K562 (cell line): ENCODE results near the gene IPCEF1. TPM values are rescaled to one million over a fixed set of nuclear protein-coding genes. Genes with fewer than 3 reads are reported as not detected.

ENCODE experiments used
- ATAC-seq: fragments of 200-7000 bp; cut with Tn5 transposase; 3 replicates; pipeline ENCODE4 v1.9.1; 2020; ENCODE audit warnings: moderate library complexity
- BruUV-seq: library from RNA; stranded (reverse); fragments of 400-500 nt; replicated peaks from 2 replicates; lab custom pipeline; 2021; lab: Mats Ljungman, UMichigan
- CTCF ChIA-PET: fragments of 300-600 bp; formaldehyde crosslinking; extraction: SDS; loops from one replicate; lab custom pipeline; 2021; ENCODE audit warnings: low intra/inter-chr PET ratio; lab: Yijun Ruan, JAX
- POLR2A ChIA-PET: fragments of 300-600, 350-650 bp; sonication (Branson Sonifier 250); formaldehyde crosslinking; extraction: SDS; loops from one replicate; lab custom pipeline; 2021; ENCODE audit warnings: antibody characterized with exemption, inconsistent platforms; lab: Yijun Ruan, JAX
- DNase-seq, 4 experiments: peaks; one replicate each; pipeline versions ENCODE4 v3.0.0 to v3.0.0-alpha.2; 2011 to 2018; ENCODE audit warnings: low spot score in 3 of 4, mixed read lengths in 3 of 4; ENCODE audit errors: extremely low read depth in 1 of 4
- FAIRE-seq: peaks from 2 replicates; lab custom pipeline; 2011; peaks lifted over from hg19 to GRCh38; lab: Jason Lieb, UNC
- H2AFZ ChIP-seq: 2 replicates; pipeline ENCODE4 v1.6.0; 2011; ENCODE audit warnings: low read depth, low read length, control low read depth, inconsistent platforms
- H3K27ac ChIP-seq: fragments of 200-600 bp; 3 replicates; pipeline ENCODE4 v1.8.0; 2011; ENCODE audit warnings: low read depth, mild to moderate bottlenecking, control low read depth, inconsistent platforms, low read length, moderate library complexity, mixed read lengths; ENCODE audit errors: extremely low read depth
- H3K27me3 ChIP-seq, 2 experiments: fragments of 300-600 bp in 1 of 2; 2 replicates in 1 of 2; 3 replicates in 1 of 2; pipeline versions ENCODE4 v1.6.0 to v1.8.0; 2011; ENCODE audit warnings: inconsistent platforms in 2 of 2, low read length in 2 of 2, mild to moderate bottlenecking in 1 of 2, mixed read lengths in 1 of 2, moderate library complexity in 1 of 2; ENCODE audit not compliant: control insufficient read depth in 2 of 2, insufficient read depth in 2 of 2
- H3K36me3 ChIP-seq: fragments of 300-600 bp; 3 replicates; pipeline ENCODE4 v1.8.0; 2011; ENCODE audit warnings: mild to moderate bottlenecking, low read length, inconsistent platforms; ENCODE audit not compliant: control insufficient read depth, insufficient read depth
- H3K4me1 ChIP-seq, 2 experiments: fragments of 200-600 bp in 1 of 2; replicated peaks in 1 of 2; 2 replicates in 1 of 2; 3 replicates in 1 of 2; pipeline versions ENCODE4 v1.5.1 to v1.8.0; 2011; ENCODE audit warnings: inconsistent platforms in 2 of 2, low read length in 2 of 2, mild to moderate bottlenecking in 1 of 2, mixed read lengths in 1 of 2, moderate library complexity in 1 of 2; ENCODE audit not compliant: control insufficient read depth in 2 of 2, insufficient read depth in 2 of 2
- H3K4me2 ChIP-seq: 2 replicates; pipeline ENCODE4 v1.6.1; 2011; ENCODE audit warnings: low read length, control low read depth, inconsistent platforms, mixed read lengths; ENCODE audit not compliant: insufficient read depth
- H3K4me3 ChIP-seq: fragments of 200-600 bp; sonication (generic), shearing (Covaris generic); 2 replicates; pipeline ENCODE4 v1.5.1; 2016; ENCODE audit warnings: control low read depth, inconsistent platforms
- H3K79me2 ChIP-seq: fragments of 200-600 bp; 3 replicates; pipeline ENCODE4 v1.8.0; 2011; ENCODE audit warnings: low read length, inconsistent platforms; ENCODE audit not compliant: control insufficient read depth, insufficient read depth
- H3K9ac ChIP-seq, 2 experiments: 2 replicates each; pipeline versions ENCODE4 v1.6.0 to v1.6.1; 2011; ENCODE audit warnings: low read depth in 2 of 2, low read length in 2 of 2, control low read depth in 1 of 2, inconsistent platforms in 1 of 2, mild to moderate bottlenecking in 1 of 2, mixed read lengths in 1 of 2; ENCODE audit not compliant: insufficient read depth in 1 of 2
- H3K9me1 ChIP-seq: one replicate; pipeline ENCODE4 v1.6.0; 2011; ENCODE audit warnings: inconsistent platforms, mild to moderate bottlenecking, low read length, moderate library complexity; ENCODE audit not compliant: control insufficient read depth, insufficient read depth
- H3K9me3 ChIP-seq: replicated peaks from 2 replicates; pipeline ENCODE4 v1.5.1; 2011; ENCODE audit warnings: low read depth, low read length, inconsistent platforms; ENCODE audit not compliant: control insufficient read depth, insufficient read depth
- H4K20me1 ChIP-seq: replicated peaks from 2 replicates; pipeline ENCODE4 v1.6.1; 2011; ENCODE audit warnings: low read length, inconsistent platforms, mixed read lengths; ENCODE audit not compliant: control insufficient read depth, insufficient read depth
- ASH1L ChIP-seq: fragments of 450-650 bp; IDR thresholded peaks from 2 replicates; pipeline ENCODE4 v1.6.1; 2018; ENCODE audit warnings: borderline replicate concordance, mild to moderate bottlenecking, low read depth; ENCODE audit not compliant: partially characterized antibody
- CEBPG ChIP-seq, 3 experiments: fragments of 200-800 bp in 1 of 3; sonication (Bioruptor generic) in 1 of 3; sonication (generic) in 1 of 3; formaldehyde crosslinking in 1 of 3; IDR thresholded peaks in 2 of 3; conservative IDR thresholded peaks in 1 of 3; 2 replicates each; pipeline versions ENCODE4 v1.6.1 to v1.8.0; 2016 to 2022; ENCODE audit warnings: missing compliant biosample characterization in 2 of 3, missing genetic modification characterization in 2 of 3, mild to moderate bottlenecking in 1 of 3, missing genetic modification reagents in 1 of 3
- CREB5 ChIP-seq: fragments of 250-450 bp; sonication (Bioruptor Pico); IDR thresholded peaks from 2 replicates; pipeline ENCODE4 v1.5.0; 2020; ENCODE audit warnings: mild to moderate bottlenecking
- E2F5 ChIP-seq: sonication (generic); formaldehyde crosslinking; IDR thresholded peaks from 2 replicates; pipeline ENCODE4 v1.8.0; 2022; ENCODE audit warnings: mild to moderate bottlenecking, missing genetic modification reagents
- EHMT2 ChIP-seq: fragments of 450-650 bp; IDR thresholded peaks from 2 replicates; pipeline ENCODE4 v1.6.1; 2018; ENCODE audit warnings: antibody characterized with exemption
- HIVEP1 ChIP-seq: fragments of 250-450 bp; sonication (Bioruptor Pico); IDR thresholded peaks from 2 replicates; pipeline ENCODE4 v1.4.0; 2020; ENCODE audit warnings: mild to moderate bottlenecking
- HLTF ChIP-seq: fragments of 450-650 bp; IDR thresholded peaks from 2 replicates; pipeline ENCODE4 v1.6.1; 2016
- HNRNPLL ChIP-seq: fragments of 200-400 bp; formaldehyde crosslinking; IDR thresholded peaks from 2 replicates; pipeline ENCODE4 v1.6.1; 2017; ENCODE audit warnings: low read length, low read depth, mild to moderate bottlenecking; ENCODE audit not compliant: poor library complexity, severe bottlenecking
- HOMEZ ChIP-seq: fragments of 250-450 bp; sonication (Bioruptor Pico); IDR thresholded peaks from 2 replicates; pipeline ENCODE4 v1.4.0; 2020; ENCODE audit warnings: mild to moderate bottlenecking, moderate library complexity
- MCM2 ChIP-seq: fragments of 450-650 bp; IDR thresholded peaks from 2 replicates; pipeline ENCODE4 v1.6.1; 2017; ENCODE audit warnings: low read depth, mild to moderate bottlenecking
- MCM3 ChIP-seq: fragments of 450-650 bp; IDR thresholded peaks from 2 replicates; pipeline ENCODE4 v1.6.1; 2016
- MEF2D ChIP-seq: conservative IDR thresholded peaks from 2 replicates; pipeline ENCODE4 v1.6.1; 2016; ENCODE audit warnings: low read depth, missing genetic modification characterization, missing compliant biosample characterization
- POLR2B ChIP-seq: fragments of 450-650 bp; IDR thresholded peaks from 2 replicates; pipeline ENCODE4 v1.6.1; 2018; ENCODE audit warnings: low read depth; ENCODE audit not compliant: partially characterized antibody
- PURB ChIP-seq: sonication (generic); formaldehyde crosslinking; IDR thresholded peaks from 2 replicates; pipeline ENCODE4 v1.9.0; 2021; ENCODE audit warnings: low read depth, mild to moderate bottlenecking, missing genetic modification reagents
- SMARCE1 ChIP-seq: fragments of 450-650 bp; IDR thresholded peaks from 2 replicates; pipeline ENCODE4 v1.7.1; 2016; ENCODE audit warnings: mild to moderate bottlenecking
- SNRNP70 ChIP-seq: fragments of 200-400 bp; formaldehyde crosslinking; optimal IDR thresholded peaks from 2 replicates; pipeline ENCODE3; 2017; ENCODE audit warnings: low read depth, low read length
- ZNF12 ChIP-seq: sonication (generic); formaldehyde crosslinking; IDR thresholded peaks from 2 replicates; pipeline ENCODE4 v1.4.0; 2020; ENCODE audit warnings: mild to moderate bottlenecking, missing genetic modification reagents
- ZNF717 ChIP-seq: fragments of 250-450 bp; sonication (Bioruptor Pico); IDR thresholded peaks from 2 replicates; pipeline ENCODE4 v1.5.0; 2021
- WGBS: fragments of 100-300 bp; shearing (Covaris generic); methylation state at CpG from one replicate; pipeline ENCODE4 v1.1.6; 2016; ENCODE audit warnings: low coverage, mixed read lengths; ENCODE audit not compliant: insufficient coverage; ENCODE audit errors: missing lambda C conversion rate; 5-methylcytosine and 5-hydroxymethylcytosine counted together
- in situ Hi-C: fragments of 300-500 bp; cut with MboI; formaldehyde crosslinking; loops from 4 replicates; pipeline ENCODE4 v1.15.0; 2018; ENCODE audit warnings: inconsistent platforms, mixed read lengths
- intact Hi-C: fragments of 100-400 bp; cut with micrococcal nuclease; formaldehyde crosslinking; loops from 2 replicates; pipeline ENCODE4 v1.14.2; 2022
- polyA plus RNA-seq, 8 experiments: library from polyadenylated mRNA; depleted of rRNA in 4 of 8; stranded (reverse) in 5 of 8; unstranded in 3 of 8; fragments of >200 nt; fragmentation: Nextera tagmentation in 2 of 8; fragmentation: Illumina TruSeq in 1 of 8; extraction: Ambion mirVana in 2 of 8; extraction: Trizol in 1 of 8; gene quantifications; 2 replicates each; pipeline versions ENCODE4 v1.2.1 to v1.2.3, GENCODE V29; 2011 to 2014; ENCODE audit warnings: inconsistent platforms in 1 of 8, missing spikeins in 1 of 8
- total RNA-seq, 7 experiments: library from RNA; depleted of rRNA in 6 of 7; stranded (reverse); fragments of >200 nt in 6 of 7; fragmentation: Illumina TruSeq in 2 of 7; extraction: Trizol in 2 of 7; gene quantifications; 2 replicates each; pipeline versions ENCODE4 v1.2.1 to v1.2.3, GENCODE V29; 2011 to 2021; ENCODE audit warnings: low replicate concordance in 1 of 7

IPCEF1 gene
- total and polyA plus RNA-seq, 9 of the 15 experiments (the other 6 are each of a cell fraction or from before 2014, with no cell fraction given): 0.14 to 0.18 TPM; not detected in 7

GRCh38 chr6:154266560-154267099 is 90.0 kb downstream of the IPCEF1 start:
- POLR2A ChIA-PET: interaction anchor here (0.6 kb wide), 1 partner anchor 15 kb away, joined by 3 read pairs; no protein-coding TSS in a partner anchor
- intact Hi-C loops: no loop called here

GRCh38 chr6:154261688-154262397 is 94.8 kb downstream of the IPCEF1 start:
- no peaks in the 10 kb centered on the region for H3K79me2 ChIP-seq
- no peak overlapping the region for H3K4me2 ChIP-seq
- 3% methylated on average over 7 of the region's 7 CpGs for WGBS
- no peak overlapping the region for H3K27ac ChIP-seq
- no peaks in the 10 kb centered on the region for H3K4me1 ChIP-seq
- no peaks in the 10 kb centered on the region for H4K20me1 ChIP-seq
- in situ Hi-C loops (no loop called here), intact Hi-C loops (no loop called here)
- DNase-seq: no peak
- no peak for ATAC-seq
- POLR2A ChIA-PET: no interaction called here
- no peaks in the 10 kb centered on the region for H3K36me3 ChIP-seq
- FAIRE-seq: no peak
- H2AFZ ChIP-seq: no peak overlapping the region
- H3K9ac ChIP-seq: no peak overlapping the region
- H3K9me1 ChIP-seq: no peaks in the 10 kb centered on the region
- no peaks in the 10 kb centered on the region for H3K9me3 ChIP-seq
- BruUV-seq: no TSS peak
- H3K27me3 ChIP-seq: no peaks in the 10 kb centered on the region
- no peak overlapping the region for H3K4me3 ChIP-seq
- CTCF ChIA-PET: no interaction called here
- no peak for TF ChIP-seq EHMT2
- TF ChIP-seq HNRNPLL: no peak
- no peak for TF ChIP-seq ZNF717 (CRISPR knock-in tag)
- no peak for TF ChIP-seq CREB5
- TF ChIP-seq HOMEZ (CRISPR knock-in tag): no peak
- no peak for TF ChIP-seq SMARCE1
- TF ChIP-seq ZNF12 (CRISPR knock-in tag): no peak
- TF ChIP-seq MCM3: no peak
- no peak for TF ChIP-seq E2F5 (CRISPR knock-in tag)

More at GRCh38 chr6:154266560-154267099, 90.0 kb downstream of the IPCEF1 start:
- no peak for DNase-seq
- H2AFZ ChIP-seq: no peak overlapping the region
- H3K36me3 ChIP-seq: no peaks in the 10 kb centered on the region
- H3K79me2 ChIP-seq: no peaks in the 10 kb centered on the region
- H3K4me1 ChIP-seq: no peaks in the 10 kb centered on the region
- no peak for FAIRE-seq
- no peaks in the 10 kb centered on the region for H3K9me1 ChIP-seq
- CTCF ChIA-PET: no interaction called here
- no peak for ATAC-seq
- TF ChIP-seq MEF2D (tag) (no peak), HIVEP1 (CRISPR knock-in tag) (no peak), POLR2B (no peak), PURB (CRISPR knock-in tag) (no peak), CEBPG (CRISPR knock-in tag; IDR thresholded peaks at IDR 0.05) (no peak), CEBPG (tag; conservative IDR thresholded peaks at IDR 0.05 in 1 of 2, IDR thresholded peaks at IDR 0.05 in 1 of 2) (no peak), ASH1L (no peak), SNRNP70 (no peak), MCM2 (no peak), HLTF (no peak)
- no peaks in the 10 kb centered on the region for H3K9me3 ChIP-seq
- no TSS peak for BruUV-seq
- no peaks in the 10 kb centered on the region for H3K27me3 ChIP-seq
- H4K20me1 ChIP-seq: no peaks in the 10 kb centered on the region
- no peak overlapping the region for H3K9ac ChIP-seq
- in situ Hi-C loops: no loop called here
- no peak overlapping the region for H3K4me3 ChIP-seq
- H3K4me2 ChIP-seq: no peak overlapping the region
- no peak overlapping the region for H3K27ac ChIP-seq
